HG03558 (cell line): ENCODE results near the gene DAZAP1.
"Not testable (repeated sequence)": the region's sequence is repeated elsewhere in the genome, so short reads cannot be mapped to it uniquely, and the experiment has no call there.

Source experiments
- ATAC-seq: cut with Tn5 transposase; IDR thresholded peaks from one replicate; pipeline ENCODE4 v1.9.1; 2021; ENCODE audit warnings: moderate number of reproducible peaks; ENCODE audit not compliant: unreplicated experiment; ENCODE audit errors: extremely low read depth

Gene DAZAP1

DNA sequence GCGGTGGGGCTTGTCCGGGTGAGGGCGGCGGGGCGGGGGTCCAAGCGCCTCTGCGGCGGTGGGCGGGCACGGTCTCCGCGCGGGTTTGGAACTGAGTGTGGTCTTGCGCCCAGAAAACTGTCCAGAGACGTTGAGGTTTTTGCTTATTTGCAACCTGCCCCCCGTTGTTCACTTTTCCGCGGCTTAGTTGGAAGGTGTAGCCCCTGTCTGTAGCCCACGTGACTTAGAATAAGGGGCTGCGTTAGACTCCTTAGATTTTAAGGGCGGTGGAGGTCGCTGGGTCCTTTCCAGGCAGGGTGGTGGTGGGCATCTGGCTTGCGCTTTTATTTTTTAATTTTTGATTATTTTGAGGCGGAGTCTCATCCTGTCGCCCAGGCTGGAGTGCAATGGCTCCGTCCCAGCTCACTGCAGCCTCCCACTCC is 31.6 kb downstream of the DAZAP1 start:
- ATAC-seq = no peak

DNA sequence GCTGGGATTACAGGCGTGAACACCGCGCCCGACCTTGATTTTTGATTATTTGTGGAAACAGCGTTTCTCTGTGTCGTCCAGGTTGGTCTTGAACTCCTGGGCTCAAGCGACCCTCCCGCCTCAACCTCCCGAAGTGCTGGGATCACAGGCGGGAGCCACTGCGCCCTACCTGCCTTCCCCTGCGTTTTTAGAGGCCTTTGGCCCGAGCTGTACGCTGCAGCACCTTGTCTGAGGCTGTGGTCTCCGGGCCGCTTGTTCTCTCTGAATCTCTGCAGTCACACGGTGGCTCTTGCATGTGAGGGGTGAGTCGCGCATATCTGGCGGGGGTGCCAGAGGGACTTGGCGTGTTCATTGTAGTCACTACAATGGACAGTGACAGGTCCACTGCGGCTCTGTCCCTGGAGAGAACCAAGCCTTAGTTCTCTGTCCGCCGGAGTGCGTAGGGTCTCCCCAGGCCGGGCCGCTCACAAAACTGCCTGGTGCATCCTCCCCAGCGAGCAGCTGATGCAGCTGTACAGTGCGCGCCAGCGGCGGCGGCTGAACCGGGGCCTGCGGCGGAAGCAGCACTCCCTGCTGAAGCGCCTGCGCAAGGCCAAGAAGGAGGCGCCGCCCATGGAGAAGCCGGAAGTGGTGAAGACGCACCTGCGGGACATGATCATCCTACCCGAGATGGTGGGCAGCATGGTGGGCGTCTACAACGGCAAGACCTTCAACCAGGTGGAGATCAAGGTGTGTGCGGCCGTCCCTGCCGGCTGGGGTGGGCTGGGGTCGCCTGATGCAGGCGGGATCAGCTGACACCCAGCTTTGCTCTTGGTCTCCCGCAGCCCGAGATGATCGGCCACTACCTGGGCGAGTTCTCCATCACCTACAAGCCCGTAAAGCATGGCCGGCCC is 32.4 kb downstream of the DAZAP1 start:
- ATAC-seq = not testable (repeated sequence)

DNA sequence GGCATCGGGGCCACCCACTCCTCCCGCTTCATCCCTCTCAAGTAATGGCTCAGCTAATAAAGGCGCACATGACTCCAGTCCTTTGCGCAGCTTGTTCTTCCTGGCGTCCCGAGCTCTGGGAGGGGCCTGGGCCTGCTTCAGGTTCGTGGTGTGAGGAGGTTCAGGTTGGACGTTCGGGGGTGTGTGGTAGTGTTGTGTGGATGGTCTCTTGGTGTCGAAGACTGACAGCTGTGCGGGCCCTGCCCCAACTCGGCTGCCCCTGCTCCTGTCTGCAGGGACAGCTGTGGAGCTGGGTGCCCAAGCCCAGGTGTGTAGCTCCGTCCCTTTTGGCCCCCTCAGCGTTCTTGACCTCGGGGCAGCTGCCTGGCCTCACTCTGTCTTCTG is 33.0 kb downstream of the DAZAP1 start:
- ATAC-seq = no peak

DNA sequence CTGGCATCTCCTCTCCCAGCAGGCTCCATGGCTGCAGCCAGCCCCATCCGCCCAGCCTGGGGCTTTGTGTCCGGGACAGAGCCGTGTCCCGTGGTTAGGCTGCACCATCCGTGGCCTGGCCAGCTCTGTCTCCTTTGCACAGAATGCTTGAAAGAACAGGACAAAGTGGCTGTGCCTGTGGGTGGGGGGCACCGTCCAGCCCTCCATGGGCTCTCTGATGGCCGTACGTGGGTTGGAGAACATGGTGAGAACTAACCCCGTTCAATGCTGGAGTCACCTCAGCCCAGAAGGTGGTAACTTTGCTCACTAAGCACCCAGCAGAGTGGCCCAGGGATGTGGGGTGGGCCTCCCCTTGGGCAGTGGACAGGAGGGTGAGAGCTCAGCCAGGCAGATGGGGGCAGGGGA is 33.6 kb downstream of the DAZAP1 start:
- ATAC-seq = no peak

DNA sequence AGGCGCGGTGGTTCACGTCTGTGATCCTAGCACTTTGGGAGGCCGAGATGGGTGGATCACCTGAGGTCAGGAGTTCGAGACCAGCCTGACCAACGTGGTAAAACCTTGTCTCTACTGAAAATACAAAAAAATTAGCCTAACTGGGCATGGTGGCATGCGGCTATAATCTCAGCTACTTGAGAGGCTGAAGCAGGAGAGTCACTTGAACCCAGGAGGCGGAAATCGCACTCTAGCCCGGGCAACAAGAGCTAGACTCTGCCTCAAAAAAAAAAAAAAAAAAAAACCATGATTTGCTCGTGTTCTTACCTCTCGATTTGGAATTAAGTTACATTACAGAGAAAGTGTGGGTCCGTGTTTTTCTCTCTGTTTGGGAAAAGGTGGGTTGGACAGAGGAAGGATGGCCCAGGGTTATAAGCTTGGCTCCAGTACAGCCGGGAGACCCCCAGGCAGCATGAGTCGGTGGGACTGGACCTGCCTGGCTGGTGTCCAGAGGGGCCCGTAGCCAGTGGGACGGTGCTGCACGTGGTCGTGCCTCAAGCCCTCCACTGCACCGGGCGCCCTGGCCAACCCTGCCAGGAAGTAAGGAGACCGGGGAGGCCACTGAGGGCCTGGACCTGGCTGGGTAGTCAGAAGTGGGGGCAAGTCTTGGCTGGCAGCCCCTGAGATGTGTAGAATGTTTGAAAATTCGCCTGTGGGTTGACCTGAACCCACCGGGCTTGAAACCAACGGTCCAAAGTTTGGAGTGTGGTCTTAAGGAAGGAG is 34.5 kb downstream of the DAZAP1 start:
- no peak for ATAC-seq

DNA sequence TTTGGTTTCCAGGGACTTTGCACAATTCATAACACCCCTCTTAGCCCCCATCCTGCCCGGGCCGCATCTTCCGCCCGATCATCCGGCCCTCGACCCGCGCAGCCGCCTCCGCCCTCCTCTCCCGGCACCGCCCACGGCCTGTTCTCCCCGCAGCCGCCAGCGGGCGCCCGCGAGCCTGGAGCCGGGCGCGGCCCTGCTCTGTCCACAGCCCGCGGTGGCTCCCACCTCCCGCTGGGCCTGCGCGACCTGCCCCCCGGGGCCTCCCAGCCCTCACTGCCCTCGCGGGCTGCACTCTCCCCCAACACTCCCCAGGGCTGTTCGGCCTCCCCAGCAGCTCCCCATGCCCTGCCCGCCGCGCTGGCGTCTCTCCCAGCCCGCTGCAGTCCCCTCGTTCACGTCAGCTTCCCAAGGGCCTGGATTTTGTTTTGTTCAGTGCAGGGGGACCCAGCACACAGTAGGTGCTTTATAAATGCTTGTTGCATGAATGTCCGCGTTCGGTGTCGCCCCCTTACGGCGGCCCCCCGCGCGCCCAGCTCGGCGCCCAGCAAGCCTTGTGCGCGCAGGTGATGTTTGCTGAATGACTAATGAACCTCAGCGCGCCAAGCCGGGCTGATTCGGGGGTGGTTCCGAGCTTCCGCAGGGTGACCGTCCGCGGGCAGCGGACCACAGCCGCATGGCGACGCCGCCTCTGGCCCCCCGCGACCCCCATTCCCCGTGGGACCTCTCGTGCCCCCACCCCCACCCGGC is 38.0 kb downstream of the DAZAP1 start:
- no peak for ATAC-seq

DNA sequence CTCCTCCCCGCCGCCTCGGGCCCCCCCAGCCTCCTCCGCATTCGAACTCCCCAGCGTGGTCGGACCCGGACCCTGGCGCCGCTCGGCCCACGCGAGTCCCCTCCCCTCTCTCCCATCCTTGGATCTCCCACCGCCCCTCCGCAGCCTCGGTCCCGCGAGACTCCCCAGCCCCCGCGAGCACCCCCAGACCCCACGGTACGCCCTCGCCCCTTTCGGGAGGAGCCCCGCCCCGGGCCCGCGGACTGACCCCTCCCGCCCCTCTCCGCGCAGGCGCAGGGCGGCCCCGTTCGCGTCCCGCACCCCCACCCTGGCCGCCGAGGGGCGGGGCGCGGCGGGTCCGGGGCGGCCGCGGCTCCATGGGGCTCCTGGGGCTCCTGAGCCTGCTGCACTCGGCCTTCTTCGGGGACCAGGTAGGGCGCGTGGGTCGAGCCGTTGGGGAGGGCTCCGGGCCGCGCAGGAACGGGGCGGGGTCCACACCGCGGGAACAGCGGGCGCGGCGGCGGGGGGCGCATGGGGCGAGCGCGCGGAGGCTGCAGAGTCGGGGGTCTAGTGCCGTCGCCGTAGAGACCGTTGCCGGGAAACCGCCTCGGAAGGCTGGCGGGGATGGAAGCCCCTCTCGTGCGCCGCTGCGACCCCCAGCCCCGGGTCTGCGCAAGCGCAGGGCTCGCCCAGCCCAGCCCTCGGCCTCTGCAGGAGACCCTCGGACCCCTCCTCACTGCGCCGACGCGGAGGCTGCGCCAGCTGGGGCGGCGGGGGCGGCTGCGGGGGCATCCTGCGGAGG is 38.7 kb downstream of the DAZAP1 start:
- no peak for ATAC-seq

DNA sequence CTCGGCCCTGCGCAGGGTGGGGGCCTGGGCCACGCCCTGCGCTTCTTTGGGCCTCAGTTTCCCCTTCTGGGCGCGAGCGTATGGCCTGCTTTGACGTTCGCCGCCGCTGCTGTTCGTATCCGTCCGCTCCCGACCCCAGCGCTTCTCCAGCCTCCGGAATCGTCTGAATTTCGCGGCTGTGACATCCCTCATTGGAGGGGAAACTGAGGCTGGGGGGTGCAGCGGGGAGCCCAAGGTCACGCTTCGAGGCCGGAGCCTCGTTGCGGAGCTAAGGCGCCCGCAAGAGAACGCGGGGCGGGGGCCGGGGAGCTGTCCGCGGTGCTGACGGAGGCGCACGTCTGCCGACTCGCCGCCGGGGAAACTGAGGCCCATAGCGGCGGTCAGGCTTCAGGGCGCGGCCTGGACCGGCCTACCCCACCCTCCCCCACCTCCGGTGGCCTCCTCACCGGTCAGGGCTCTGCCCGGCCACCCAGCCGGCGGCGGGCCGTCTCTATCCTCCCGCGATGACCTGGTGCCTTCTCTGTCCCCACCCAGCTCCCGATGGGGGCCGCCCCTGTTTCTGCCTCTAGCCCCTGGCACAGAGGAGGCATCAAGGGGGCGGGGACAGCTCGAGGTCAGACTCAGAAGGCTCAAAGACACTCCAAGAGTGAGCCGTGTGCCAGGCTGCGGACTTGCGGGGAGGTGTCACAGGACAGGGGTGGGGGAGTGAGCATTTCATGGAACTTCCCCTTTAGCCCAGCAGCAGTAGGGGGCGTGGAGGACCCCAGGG is 39.5 kb downstream of the DAZAP1 start:
- ATAC-seq = no peak

DNA sequence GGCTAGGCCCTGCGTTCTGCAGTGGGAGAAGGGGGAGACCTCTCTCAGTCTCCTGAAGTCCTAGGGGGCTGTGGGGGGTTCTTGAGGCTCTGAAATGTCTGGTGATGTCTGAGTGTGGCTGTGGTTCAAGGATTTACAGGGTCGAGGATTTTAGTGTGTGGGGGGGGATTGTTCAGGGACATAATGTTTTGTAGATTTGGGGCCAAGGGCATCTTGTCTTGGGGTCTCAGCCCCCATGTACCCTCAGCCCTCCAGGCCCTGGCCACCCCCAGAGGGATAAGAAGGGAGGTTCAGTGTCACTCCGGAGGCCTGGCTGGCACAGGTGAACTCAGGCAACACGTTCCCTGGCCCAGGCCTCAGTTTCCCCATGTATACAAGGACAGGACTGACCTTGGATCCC is 40.1 kb downstream of the DAZAP1 start:
- no peak for ATAC-seq

DNA sequence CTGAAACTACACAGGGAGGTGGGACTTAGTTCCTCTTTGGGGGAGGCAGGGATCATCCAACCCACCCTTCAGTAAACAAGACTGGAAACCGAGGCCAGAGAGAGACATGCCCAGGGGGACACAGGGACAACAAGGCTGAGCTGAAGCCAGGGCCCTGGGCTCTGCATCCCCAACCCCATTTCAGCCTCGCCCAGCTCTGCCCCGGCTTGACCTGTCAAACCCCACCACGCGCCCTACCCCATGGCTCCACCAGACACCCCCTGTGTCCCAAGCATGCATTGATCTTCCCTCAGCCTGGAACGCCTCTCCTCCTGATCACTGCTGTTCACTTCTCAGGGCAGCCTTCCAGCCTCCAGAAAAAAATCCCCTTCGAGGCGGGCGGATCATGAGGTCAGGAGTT is 40.6 kb downstream of the DAZAP1 start:
- ATAC-seq = no peak

DNA sequence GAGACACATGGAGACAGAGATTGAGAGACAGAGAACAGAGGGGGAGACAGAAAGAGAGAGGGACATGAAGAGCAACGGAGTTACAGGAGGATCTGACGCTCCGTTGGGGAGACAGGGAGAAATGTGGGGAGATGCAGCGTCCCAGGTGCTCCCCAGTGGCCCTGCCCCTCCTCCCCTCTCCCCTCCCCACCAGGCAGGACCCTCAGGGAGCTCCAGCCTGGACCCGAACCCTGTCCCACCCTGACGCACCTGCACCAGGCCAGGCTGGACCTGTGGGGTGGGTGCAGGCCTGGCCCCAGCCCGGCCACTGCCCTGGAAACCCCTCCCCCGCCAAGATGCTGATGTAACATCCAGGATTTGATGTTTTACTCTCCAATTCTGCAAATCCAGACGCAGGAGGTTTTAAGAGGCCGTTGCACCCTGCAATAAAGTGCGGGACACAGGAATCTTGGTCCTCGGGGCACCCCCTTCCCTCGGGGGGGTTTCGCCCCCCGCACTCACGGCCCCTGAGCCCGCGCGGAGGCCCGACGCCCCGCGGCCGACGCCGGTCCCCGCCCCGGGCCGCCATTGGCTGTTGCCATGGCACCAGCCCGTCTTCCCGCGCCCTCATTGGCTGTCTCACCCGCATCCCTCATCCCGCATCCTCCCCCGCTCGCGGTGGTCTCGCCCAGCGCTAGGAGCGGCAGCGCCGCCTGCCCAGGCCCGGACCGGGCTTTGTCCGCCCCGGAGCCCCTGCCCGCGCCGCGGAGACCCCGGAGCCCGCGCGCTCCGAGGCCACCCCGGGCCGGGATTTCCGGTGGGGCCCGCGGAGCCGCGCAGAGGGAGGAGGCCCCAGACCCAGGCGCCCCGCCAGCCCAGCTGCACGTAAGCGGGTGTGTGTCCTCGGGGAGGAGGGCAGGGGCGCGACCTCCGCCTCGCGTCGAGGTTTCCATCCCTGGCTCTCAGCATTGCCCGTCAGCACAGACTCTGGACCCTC is 42.4 kb downstream of the DAZAP1 start, which contains the start of gene APC2:
Gene APC2, plus strand, starts transcription at position 655 of the 976 bp plus-strand sequence. CDS start 2,881 bp downstream, outside the sequence.
- ATAC-seq = no peak

DNA sequence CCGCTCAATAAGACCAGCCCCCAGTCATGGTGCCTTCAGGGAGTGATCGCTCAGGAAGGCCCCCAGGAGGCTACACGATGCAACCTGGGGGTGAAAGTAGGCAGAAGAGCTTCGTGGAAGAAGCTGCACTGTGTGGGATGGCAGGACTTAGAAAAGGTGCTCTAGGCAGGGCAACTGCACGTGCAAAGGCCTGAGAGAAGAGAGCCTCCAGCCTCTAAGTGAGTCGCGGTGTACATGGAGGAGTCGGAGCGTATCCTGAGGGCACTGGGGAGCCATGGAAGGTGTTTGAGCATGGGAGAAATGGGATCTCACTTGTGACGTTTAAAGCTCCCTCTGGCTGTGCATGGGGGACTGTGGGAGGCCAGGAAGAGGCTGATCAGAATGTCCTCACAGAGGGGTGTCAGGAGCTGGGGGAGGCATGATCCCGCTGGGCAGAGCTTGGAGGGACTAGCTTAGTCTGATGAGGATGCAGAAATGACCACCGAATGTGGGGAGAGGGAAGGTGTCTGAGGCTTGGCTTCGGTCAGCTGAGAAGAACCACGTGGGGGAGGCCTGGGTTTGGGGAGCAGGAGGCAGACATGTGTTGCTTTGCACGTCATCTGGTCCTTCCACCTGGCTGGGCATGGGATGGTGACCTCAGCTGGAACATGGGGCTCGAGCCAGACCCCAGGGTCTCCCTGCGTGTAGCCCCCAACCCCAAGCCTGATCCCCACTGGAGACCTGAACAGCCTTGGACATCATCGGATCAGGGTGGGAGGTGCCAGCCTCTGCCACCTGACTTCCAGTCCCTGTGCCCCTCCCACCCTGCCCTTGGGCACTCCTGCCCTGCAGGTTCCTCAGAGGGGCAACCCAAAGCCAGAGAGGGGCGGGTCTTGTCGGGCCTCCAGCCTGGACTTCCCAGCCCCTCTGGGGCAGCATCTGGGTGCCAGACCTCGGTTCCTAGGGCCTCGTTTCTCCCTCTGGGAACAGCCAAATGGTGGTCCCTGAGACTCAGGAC is 43.6 kb downstream of the DAZAP1 start:
- ATAC-seq = no peak

DNA sequence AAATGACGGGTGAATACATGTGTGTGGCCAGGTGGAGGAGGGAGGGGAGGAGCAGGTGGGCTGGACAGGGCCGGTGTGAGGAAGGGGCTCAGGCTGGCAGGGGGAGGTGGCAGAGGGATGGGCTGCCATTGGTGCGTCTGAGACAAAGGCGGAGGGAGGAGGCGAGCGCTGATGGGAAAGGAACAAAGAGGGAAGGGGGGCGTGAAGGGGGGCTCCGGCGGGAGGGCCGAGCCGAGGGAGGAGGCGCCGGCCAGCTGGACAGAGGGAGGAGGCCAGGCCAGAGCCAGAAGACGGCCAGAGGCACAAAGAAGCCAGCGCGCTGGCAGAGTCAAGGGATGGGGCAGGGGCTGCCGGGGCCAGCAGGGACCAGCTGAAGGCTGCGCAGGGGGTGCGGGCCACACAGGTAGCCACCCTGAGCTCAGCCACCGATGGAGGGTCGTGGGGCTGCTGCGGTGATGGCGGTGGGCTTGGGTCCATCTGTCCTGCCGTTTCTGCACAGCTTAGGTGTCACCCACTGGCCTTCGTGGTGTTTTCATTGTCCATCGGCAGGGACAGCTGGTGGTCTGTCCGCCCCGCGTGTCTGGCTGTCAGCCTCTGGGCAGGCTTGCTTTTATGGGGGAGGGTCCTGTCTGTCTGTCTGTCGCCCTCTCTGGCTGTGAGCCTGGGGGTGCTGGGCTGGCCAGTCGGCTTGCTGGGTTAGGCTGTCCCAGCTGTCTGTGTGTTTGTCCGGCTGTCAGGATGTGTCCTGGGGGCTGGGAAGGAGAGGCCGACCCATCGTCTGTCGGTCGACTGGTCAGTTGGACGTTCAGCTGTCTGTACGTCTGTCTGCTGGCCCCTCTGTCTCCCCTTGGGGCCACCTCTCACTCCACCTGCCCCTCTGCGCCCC is 44.8 kb downstream of the DAZAP1 start:
- no peak for ATAC-seq

DNA sequence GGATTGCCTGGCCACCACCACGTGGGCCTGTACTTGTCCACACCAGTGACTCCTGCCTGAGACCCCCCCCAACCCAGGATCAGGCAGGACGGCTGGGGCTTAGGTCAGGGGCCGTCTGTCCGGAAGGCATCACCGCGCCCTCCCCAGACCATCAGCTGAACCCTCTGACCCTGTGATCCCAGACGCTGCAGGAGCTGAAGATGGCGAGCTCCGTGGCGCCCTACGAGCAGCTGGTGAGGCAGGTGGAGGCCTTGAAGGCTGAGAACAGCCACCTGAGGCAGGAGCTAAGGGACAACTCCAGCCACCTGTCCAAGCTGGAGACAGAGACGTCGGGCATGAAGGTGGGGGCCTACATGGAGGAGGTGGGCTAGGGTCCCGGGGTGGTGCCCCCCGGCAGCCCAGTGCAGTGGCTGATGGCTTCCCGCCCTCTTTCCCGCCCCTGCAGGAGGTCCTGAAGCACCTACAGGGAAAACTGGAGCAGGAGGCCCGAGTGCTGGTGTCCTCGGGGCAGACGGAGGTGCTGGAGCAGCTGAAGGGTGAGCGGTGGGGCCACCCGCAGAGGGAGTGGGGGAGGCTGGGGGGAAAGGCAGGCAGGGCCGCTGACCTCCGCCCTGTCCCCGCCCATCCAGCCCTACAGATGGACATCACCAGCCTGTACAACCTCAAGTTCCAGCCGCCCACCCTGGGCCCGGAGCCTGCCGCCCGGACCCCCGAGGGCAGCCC is 45.6 kb downstream of the DAZAP1 start:
- no peak for ATAC-seq
